HG02884 (cell line): ENCODE measurements around the gene MALAT1.
"Not testable (repeated sequence)": the region's sequence is repeated elsewhere in the genome, so short reads cannot be mapped to it uniquely, and the experiment has no call there.

Experiments used
- ATAC-seq: cut with Tn5 transposase; IDR thresholded peaks from one replicate; pipeline ENCODE4 v1.9.1; 2021; ENCODE audit warnings: mild to moderate bottlenecking, moderate library complexity; ENCODE audit not compliant: unreplicated experiment

The MALAT1 gene

GRCh38 chr11:65497141-65498041, 1.5 kb upstream of the MALAT1 start:
- ATAC-seq = peak; percentile 58

DNA sequence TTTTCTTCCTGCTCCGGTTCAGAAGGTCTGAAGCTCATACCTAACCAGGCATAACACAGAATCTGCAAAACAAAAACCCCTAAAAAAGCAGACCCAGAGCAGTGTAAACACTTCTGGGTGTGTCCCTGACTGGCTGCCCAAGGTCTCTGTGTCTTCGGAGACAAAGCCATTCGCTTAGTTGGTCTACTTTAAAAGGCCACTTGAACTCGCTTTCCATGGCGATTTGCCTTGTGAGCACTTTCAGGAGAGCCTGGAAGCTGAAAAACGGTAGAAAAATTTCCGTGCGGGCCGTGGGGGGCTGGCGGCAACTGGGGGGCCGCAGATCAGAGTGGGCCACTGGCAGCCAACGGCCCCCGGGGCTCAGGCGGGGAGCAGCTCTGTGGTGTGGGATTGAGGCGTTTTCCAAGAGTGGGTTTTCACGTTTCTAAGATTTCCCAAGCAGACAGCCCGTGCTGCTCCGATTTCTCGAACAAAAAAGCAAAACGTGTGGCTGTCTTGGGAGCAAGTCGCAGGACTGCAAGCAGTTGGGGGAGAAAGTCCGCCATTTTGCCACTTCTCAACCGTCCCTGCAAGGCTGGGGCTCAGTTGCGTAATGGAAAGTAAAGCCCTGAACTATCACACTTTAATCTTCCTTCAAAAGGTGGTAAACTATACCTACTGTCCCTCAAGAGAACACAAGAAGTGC, 661 bp upstream of the MALAT1 start:
- ATAC-seq = no peak

DNA sequence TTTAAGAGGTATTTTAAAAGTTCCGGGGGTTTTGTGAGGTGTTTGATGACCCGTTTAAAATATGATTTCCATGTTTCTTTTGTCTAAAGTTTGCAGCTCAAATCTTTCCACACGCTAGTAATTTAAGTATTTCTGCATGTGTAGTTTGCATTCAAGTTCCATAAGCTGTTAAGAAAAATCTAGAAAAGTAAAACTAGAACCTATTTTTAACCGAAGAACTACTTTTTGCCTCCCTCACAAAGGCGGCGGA, 193 bp upstream of the MALAT1 start:
- no peak for ATAC-seq

DNA sequence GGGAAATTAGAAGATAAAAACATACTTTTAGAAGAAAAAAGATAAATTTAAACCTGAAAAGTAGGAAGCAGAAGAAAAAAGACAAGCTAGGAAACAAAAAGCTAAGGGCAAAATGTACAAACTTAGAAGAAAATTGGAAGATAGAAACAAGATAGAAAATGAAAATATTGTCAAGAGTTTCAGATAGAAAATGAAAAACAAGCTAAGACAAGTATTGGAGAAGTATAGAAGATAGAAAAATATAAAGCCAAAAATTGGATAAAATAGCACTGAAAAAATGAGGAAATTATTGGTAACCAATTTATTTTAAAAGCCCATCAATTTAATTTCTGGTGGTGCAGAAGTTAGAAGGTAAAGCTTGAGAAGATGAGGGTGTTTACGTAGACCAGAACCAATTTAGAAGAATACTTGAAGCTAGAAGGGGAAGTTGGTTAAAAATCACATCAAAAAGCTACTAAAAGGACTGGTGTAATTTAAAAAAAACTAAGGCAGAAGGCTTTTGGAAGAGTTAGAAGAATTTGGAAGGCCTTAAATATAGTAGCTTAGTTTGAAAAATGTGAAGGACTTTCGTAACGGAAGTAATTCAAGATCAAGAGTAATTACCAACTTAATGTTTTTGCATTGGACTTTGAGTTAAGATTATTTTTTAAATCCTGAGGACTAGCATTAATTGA, 1.0 kb downstream of the MALAT1 start:
- no peak for ATAC-seq

DNA sequence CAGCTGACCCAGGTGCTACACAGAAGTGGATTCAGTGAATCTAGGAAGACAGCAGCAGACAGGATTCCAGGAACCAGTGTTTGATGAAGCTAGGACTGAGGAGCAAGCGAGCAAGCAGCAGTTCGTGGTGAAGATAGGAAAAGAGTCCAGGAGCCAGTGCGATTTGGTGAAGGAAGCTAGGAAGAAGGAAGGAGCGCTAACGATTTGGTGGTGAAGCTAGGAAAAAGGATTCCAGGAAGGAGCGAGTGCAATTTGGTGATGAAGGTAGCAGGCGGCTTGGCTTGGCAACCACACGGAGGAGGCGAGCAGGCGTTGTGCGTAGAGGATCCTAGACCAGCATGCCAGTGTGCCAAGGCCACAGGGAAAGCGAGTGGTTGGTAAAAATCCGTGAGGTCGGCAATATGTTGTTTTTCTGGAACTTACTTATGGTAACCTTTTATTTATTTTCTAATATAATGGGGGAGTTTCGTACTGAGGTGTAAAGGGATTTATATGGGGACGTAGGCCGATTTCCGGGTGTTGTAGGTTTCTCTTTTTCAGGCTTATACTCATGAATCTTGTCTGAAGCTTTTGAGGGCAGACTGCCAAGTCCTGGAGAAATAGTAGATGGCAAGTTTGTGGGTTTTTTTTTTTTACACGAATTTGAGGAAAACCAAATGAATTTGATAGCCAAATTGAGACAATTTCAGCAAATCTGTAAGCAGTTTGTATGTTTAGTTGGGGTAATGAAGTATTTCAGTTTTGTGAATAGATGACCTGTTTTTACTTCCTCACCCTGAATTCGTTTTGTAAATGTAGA, 1.7 kb downstream of the MALAT1 start:
- no peak for ATAC-seq

DNA sequence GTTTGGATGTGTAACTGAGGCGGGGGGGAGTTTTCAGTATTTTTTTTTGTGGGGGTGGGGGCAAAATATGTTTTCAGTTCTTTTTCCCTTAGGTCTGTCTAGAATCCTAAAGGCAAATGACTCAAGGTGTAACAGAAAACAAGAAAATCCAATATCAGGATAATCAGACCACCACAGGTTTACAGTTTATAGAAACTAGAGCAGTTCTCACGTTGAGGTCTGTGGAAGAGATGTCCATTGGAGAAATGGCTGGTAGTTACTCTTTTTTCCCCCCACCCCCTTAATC, 2.3 kb downstream of the MALAT1 start:
- ATAC-seq = no peak

DNA sequence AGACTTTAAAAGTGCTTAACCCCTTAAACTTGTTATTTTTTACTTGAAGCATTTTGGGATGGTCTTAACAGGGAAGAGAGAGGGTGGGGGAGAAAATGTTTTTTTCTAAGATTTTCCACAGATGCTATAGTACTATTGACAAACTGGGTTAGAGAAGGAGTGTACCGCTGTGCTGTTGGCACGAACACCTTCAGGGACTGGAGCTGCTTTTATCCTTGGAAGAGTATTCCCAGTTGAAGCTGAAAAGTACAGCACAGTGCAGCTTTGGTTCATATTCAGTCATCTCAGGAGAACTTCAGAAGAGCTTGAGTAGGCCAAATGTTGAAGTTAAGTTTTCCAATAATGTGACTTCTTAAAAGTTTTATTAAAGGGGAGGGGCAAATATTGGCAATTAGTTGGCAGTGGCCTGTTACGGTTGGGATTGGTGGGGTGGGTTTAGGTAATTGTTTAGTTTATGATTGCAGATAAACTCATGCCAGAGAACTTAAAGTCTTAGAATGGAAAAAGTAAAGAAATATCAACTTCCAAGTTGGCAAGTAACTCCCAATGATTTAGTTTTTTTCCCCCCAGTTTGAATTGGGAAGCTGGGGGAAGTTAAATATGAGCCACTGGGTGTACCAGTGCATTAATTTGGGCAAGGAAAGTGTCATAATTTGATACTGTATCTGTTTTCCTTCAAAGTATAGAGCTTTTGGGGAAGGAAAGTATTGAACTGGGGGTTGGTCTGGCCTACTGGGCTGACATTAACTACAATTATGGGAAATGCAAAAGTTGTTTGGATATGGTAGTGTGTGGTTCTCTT, 2.8 kb downstream of the MALAT1 start:
- no peak for ATAC-seq

DNA sequence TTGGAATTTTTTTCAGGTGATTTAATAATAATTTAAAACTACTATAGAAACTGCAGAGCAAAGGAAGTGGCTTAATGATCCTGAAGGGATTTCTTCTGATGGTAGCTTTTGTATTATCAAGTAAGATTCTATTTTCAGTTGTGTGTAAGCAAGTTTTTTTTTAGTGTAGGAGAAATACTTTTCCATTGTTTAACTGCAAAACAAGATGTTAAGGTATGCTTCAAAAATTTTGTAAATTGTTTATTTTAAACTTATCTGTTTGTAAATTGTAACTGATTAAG, 3.4 kb downstream of the MALAT1 start:
- no peak for ATAC-seq

GRCh38 chr11:65502555-65503367, 3.9 kb downstream of the MALAT1 start:
- no peak for ATAC-seq

DNA sequence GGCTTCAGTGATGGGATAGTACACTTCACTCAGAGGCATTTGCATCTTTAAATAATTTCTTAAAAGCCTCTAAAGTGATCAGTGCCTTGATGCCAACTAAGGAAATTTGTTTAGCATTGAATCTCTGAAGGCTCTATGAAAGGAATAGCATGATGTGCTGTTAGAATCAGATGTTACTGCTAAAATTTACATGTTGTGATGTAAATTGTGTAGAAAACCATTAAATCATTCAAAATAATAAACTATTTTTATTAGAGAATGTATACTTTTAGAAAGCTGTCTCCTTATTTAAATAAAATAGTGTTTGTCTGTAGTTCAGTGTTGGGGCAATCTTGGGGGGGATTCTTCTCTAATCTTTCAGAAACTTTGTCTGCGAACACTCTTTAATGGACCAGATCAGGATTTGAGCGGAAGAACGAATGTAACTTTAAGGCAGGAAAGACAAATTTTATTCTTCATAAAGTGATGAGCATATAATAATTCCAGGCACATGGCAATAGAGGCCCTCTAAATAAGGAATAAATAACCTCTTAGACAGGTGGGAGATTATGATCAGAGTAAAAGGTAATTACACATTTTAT, 4.6 kb downstream of the MALAT1 start:
- no peak for ATAC-seq

GRCh38 chr11:65503949-65504673, 5.3 kb downstream of the MALAT1 start:
- no peak for ATAC-seq

- ATAC-seq = no peak
Observed at GRCh38 chr11:65504674-65505465, 6.0 kb downstream of the MALAT1 start.

- ATAC-seq = no peak
Observed at GRCh38 chr11:65505466-65506289, 6.8 kb downstream of the MALAT1 start.

GRCh38 chr11:65506290-65506771, 7.5 kb downstream of the MALAT1 start:
- no peak for ATAC-seq

GRCh38 chr11:65506772-65507505, 8.1 kb downstream of the MALAT1 start:
- ATAC-seq = no peak

DNA sequence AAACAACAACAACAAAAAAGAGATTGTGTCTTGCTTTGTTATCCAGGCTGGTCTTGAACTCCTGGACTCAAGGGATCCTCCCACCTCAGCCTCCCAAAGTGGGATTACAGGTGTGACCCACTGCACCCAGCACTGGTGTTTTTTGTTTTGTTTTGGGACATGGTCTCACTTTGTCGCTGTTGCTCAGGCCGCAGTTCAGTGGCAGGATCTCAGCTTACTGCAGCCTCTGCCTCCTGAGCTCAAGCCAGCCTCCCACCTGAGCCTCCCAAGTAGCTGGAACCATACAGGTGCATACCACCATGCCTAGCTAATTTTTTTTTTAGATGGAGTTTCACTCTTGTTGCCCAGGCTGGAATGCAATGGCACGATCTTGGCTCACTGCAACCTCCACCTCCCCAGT, 13.5 kb downstream of the MALAT1 start:
- not testable (repeated sequence) for ATAC-seq
